Osteocyte (in vitro differentiated cells): ENCODE data around the gene PPFIA2. TPM values are rescaled to one million over a fixed set of nuclear protein-coding genes. Genes with fewer than 3 reads are reported as not detected.

ENCODE experiments used
- DNase-seq: peaks from one replicate; pipeline ENCODE4 v3.0.0; 2021; ENCODE audit warnings: mixed read lengths; ENCODE audit not compliant: unreplicated experiment; ENCODE audit errors: extremely low spot score
- H3K27ac Mint-ChIP-seq: one replicate; pipeline ENCODE4 v1.8.0; 2021; ENCODE audit warnings: mild to moderate bottlenecking, mixed read lengths; ENCODE audit not compliant: unreplicated experiment
- H3K27me3 Mint-ChIP-seq: one replicate; pipeline ENCODE4 v1.8.0; 2021; ENCODE audit warnings: mixed read lengths; ENCODE audit not compliant: unreplicated experiment
- H3K36me3 Mint-ChIP-seq: one replicate; pipeline ENCODE4 v1.8.0; 2021; ENCODE audit warnings: mixed read lengths; ENCODE audit not compliant: unreplicated experiment
- H3K4me1 Mint-ChIP-seq: one replicate; pipeline ENCODE4 v1.8.0; 2021; ENCODE audit warnings: mixed read lengths; ENCODE audit not compliant: unreplicated experiment
- H3K4me3 Mint-ChIP-seq: one replicate; pipeline ENCODE4 v1.8.0; 2021; ENCODE audit warnings: mild to moderate bottlenecking, moderate library complexity, mixed read lengths; ENCODE audit not compliant: unreplicated experiment
- H3K9me3 Mint-ChIP-seq: one replicate; pipeline ENCODE4 v1.8.0; 2021; ENCODE audit warnings: mixed read lengths; ENCODE audit not compliant: unreplicated experiment
- CTCF ChIP-seq: fragments of 200-600 bp; sonication (generic); IDR thresholded peaks from 2 replicates; pipeline ENCODE4 v1.5.0; 2021; ENCODE audit warnings: antibody characterized with exemption, mild to moderate bottlenecking, moderate library complexity
- total RNA-seq: library from RNA; stranded (reverse); gene quantifications from 2 replicates; pipeline ENCODE4 v1.2.1, GENCODE V29; 2021

Gene PPFIA2
- total RNA-seq, 1 donor from 2014 or later = 0.67 TPM

DNA sequence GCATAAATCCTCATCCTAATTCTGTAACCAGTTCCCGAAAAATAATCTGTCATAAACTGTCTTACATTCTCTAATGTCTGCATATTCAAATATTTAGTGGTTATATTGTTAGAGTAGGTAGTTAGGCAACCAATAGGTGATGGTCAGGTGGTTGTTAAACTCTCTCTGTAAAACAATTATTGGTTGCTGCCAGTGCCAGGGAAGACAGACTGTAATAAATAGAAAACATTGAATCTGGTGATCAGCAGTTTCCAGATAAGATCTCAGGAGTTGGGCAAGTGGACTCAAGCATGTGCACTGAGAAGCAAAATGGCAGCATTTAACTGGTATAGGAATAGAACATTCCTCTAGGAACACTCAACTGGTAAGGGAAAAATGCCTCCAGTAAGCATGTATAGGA lies 355.8 kb downstream of the PPFIA2 start:
- Mint-ChIP-seq H3K9me3 (no peaks in the 10 kb centered on the region), H3K4me3 (no peak overlapping the region), H3K27ac (no peak overlapping the region), H3K27me3 (no peaks in the 10 kb centered on the region), H3K36me3 (no peaks in the 10 kb centered on the region), H3K4me1 (no peaks in the 10 kb centered on the region)
- DNase-seq = no peak
- TF ChIP-seq CTCF = no peak

GRCh38 chr12:81401241-81401640 lies 357.9 kb downstream of the PPFIA2 start:
- no peak overlapping the region for H3K4me3 Mint-ChIP-seq
- H3K4me1 Mint-ChIP-seq = no peaks in the 10 kb centered on the region
- no peak overlapping the region for H3K27ac Mint-ChIP-seq
- peaks cover 2% of the 10 kb centered on the region for H3K27me3 Mint-ChIP-seq
- TF ChIP-seq CTCF = no peak
- H3K36me3 Mint-ChIP-seq = no peaks in the 10 kb centered on the region
- no peaks in the 10 kb centered on the region for H3K9me3 Mint-ChIP-seq
- no peak for DNase-seq

DNA sequence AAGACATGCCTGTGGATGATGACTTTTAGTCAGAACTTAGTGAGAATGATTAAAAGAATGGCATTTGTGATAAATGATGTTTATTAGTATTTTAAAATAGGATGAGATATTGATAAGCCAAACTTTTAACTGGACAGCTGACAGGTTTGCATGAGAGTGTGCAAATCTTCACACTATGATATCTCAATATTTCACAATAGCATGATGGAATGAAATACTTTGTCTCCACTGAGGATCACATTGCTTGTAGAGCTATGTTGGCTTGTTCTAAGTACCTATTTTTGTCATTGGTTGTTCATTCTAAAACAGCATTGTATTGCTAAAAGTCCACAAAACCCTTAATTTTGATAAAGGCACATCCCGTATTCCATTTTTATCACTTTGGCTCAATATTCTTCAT lies 359.1 kb downstream of the PPFIA2 start:
- Mint-ChIP-seq H3K27ac (no peak overlapping the region), H3K27me3 (peaks cover 4% of the 10 kb centered on the region), H3K4me3 (no peak overlapping the region), H3K4me1 (no peaks in the 10 kb centered on the region), H3K36me3 (no peaks in the 10 kb centered on the region), H3K9me3 (no peaks in the 10 kb centered on the region)
- no peak for DNase-seq
- no peak for TF ChIP-seq CTCF

DNA sequence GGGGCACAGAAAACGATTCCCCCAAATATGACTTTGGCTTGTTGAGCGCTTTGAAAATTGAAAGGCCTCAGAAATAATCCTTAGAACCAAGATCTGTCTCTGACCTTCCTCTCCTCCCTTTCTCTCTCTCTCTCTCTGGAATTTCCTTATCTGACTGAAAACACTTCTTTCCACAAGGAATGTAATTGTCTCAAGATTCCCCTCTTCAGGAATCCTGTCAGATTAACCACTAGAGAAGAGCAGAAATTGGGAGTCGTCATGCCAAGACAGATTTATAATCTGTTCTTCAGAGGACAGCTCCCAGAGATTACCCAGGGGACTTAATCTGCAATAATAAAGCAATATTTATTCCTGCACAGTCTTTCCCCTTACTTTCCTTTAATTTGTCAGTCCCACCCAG lies 363.7 kb downstream of the PPFIA2 start:
- TF ChIP-seq CTCF = no peak
- no peaks in the 10 kb centered on the region for H3K9me3 Mint-ChIP-seq
- H3K4me3 Mint-ChIP-seq = no peak overlapping the region
- no peak overlapping the region for H3K27ac Mint-ChIP-seq
- H3K36me3 Mint-ChIP-seq = no peaks in the 10 kb centered on the region
- no peaks in the 10 kb centered on the region for H3K4me1 Mint-ChIP-seq
- peaks cover 4% of the 10 kb centered on the region for H3K27me3 Mint-ChIP-seq
- DNase-seq = no peak

- DNase-seq = no peak
- no peak for TF ChIP-seq CTCF
- H3K27me3 Mint-ChIP-seq = peaks cover 2% of the 10 kb centered on the region
- no peaks in the 10 kb centered on the region for H3K36me3 Mint-ChIP-seq
- H3K4me3 Mint-ChIP-seq = no peak overlapping the region
- no peaks in the 10 kb centered on the region for H3K4me1 Mint-ChIP-seq
- H3K27ac Mint-ChIP-seq = no peak overlapping the region
- no peaks in the 10 kb centered on the region for H3K9me3 Mint-ChIP-seq
Measured at GRCh38 chr12:81389550-81390099, 369.5 kb downstream of the PPFIA2 start.
